ENCODE measurements around the gene SNX6.
"Not testable (repeated sequence)": the region's sequence is repeated elsewhere in the genome, so short reads cannot be mapped to it uniquely, and the experiment has no call there.

Gene SNX6

DNA sequence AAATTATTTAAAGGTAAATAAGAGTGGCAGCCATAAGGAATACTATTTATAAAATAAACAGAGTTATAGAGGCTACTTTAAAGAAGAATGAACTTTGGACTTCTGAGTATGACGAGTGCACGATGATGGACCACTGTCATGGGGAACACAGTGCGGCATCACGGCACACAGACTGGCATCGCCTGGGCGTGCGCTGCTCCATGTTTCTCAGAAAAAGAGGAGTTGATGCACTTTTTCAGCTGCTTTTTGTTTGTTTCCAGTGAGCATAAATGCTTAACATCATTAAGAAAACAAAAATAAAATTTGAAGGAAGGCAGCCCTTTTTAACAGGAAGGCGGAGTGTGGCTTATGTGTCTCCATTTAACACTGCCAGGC, 67.2 kb downstream of the SNX6 start:
- DNase-seq (ENCODE audit: low read depth) = no peak

DNA sequence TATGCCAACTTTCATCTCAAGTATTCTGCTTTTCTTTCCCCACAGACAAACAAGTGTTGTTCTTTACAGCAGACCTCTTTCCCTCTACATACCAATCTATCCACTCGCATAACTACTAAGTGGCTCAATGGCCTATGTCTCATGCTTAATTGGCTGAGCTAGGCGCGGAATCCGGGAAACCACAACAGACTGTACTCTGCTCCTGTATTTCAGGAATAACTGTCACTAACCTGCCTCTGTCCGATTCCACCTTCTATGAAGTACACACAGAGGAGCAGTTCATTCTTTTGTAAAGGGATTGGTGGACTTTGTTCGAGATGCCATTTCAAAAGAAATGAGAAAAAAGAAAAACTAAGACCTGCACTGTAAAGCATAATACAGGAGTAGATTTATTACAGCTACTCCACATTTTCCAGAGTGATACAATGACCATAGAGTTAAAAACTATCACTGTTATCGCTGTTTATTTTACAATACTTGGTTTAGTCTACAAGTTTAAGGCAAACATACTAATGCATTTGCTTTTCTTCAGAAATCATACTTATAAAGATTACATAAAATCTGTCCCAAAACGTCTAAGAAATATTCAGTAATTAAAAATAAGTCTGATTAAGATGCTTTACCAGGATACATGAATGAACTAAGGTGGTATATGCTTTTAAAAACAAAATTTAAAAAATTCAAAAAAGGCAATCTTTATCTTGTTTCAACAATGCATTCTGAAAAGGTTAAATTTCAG, 67.7 kb downstream of the SNX6 start:
- DNase-seq (ENCODE audit: low read depth) = not testable (repeated sequence)

DNA sequence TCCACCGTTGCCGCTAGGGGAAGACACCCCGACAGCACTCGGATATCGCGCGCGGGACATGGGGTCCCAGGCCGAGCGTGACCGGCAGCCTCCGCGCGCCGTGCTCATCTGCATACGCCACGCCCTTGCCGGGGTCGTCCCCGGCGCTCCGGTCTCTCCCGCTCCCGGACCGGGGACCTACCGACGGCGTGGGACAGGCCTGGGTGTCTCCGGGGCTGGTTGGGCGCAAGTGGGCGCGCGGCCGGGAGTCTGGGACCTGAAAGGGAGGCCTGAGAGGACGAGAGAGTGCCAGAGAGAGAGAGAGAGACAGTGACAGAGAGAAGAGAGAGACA, 73.5 kb downstream of the SNX6 start:
- not testable (repeated sequence) for DNase-seq (ENCODE audit: low read depth)

DNA sequence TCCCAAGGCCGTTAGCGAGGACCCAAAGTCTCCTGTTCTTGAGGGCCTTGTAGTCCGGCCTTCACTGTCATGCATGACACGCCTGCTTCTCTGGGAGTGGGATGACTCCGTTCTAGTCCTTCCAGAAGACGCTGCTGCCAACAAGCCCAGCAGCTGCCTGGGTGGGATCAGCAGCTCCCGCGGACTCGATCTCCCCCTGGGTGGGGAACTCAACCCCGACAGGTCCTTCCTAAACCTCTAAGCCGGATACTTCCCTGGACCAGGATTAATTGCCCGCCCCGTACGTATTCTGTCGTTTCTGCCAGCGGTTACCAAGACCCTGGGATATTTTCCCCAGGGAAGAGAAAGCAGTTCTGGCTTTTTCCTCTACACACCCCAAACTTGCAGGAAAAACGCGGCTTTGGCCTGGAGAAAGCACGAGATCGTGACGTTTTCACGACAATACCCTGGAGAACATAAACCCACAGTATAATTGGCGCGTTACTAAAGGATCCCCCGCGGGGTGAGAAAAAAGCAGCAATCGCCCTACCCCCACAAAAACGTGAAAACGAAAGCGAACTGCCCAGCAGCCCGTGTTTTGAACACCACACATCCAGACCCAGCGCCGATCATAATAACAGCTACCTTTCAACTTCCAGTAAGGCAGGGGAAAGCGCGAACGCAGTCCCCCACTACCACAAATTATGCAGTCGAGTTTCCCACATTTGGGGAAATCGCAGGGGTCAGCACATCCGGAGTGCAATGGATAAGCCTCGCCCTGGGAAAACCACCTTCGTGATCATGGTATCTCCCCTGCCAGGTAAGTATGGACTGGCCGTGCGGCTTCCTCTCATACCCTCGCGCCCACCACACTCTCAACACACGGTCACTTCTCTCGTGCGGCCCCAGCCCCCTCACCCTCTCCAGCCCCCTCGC, 74.1 kb downstream of the SNX6 start:
- not testable (repeated sequence) for DNase-seq (ENCODE audit: low read depth)

DNA sequence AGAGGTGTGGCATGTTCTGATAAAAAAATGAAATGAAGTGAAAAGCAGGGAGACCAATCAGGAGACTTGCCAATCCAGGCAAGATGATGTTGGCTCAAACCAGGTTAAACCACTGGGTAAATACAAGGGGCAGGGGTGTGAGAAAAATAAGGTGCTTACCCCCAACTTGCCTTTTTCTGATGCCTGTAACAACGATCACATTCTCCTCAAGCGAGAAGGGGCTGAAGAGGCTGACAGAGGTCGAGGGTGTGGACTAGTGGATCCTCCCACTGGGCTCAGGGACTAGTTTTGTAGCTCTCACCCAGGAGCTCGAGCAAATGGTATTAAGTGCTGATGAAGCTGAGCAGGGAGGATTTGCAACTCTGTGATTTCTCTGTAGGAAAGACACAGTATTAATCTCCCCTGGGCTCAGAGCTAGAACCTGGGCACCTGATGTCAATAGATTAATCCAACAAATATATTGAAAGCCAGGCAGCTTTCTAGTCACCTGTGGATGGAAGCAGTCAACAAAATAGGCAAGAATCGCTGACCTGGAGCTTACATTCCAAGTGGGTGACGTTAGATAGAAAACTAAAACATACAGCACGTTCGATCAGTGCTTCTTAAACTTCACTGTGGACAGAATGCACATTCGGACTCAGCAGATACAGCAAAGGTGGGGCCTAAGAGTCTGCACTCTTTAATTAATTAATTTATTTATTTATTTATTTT, 75.3 kb downstream of the SNX6 start:
- DNase-seq (ENCODE audit: low read depth) = no peak

DNA sequence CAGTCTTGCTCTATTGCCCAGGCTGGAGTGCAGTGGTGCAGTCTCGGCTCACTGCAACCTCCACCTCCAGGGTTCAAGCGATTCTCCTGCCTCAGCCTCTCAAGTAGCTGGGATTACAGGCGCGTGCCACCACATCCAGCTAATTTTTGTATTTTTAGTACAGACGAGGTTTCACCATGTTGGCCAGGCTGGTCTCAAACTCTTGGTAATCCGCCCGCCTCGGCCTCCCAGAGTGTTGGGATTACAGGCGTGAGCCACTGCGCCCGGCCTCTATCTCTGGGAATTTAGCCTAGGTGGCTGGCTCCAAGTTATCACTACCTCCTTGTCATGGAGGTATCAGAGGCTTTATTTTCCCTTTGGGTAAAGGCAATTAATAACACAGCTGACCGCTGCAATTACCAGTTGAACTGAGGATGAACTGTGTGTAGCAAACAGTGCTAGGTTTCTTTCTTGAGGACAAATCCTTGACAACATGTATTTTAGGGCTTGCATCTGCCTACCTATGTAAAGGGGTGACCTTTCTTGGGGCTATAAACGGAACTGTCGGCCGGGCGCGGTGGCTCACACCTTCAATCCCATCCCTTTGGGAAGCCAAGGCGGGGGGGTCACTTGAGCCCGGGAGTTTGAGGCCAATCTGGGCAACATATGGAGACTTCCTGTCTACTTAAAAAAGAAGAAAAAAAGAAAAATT, 80.5 kb downstream of the SNX6 start:
- not testable (repeated sequence) for DNase-seq (ENCODE audit: low read depth)

DNA sequence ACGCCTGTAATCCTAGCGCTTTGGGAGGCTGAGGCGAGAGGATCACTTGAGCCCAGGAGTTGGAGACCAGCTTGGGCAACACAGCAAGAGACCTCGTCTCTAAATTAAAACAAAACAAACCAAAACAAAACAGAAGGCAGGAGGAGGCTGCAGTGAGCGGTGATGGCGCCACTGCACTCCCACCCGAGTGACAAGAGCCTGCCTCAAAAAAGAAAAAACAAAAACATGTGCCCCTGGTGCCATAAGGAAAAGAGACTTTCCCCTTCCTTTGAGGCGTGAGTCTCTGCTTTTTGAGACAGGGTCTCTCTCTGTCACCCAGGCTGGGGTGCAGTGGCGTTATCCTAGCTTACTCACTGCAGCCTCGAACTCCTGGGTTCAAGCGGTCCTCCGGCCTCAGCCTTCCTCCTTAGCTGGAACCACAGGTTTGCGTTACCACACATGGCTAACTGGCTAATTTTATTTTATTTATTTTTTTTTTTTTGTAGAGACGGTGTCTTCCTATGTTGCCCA, 81.4 kb downstream of the SNX6 start:
- DNase-seq (ENCODE audit: low read depth) = no peak

DNA sequence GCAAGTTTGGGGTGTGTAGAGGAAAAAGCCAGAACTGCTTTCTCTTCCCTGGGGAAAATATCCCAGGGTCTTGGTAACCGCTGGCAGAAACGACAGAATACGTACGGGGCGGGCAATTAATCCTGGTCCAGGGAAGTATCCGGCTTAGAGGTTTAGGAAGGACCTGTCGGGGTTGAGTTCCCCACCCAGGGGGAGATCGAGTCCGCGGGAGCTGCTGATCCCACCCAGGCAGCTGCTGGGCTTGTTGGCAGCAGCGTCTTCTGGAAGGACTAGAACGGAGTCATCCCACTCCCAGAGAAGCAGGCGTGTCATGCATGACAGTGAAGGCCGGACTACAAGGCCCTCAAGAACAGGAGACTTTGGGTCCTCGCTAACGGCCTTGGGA, 82.8 kb downstream of the SNX6 start:
- not testable (repeated sequence) for DNase-seq (ENCODE audit: low read depth)

DNA sequence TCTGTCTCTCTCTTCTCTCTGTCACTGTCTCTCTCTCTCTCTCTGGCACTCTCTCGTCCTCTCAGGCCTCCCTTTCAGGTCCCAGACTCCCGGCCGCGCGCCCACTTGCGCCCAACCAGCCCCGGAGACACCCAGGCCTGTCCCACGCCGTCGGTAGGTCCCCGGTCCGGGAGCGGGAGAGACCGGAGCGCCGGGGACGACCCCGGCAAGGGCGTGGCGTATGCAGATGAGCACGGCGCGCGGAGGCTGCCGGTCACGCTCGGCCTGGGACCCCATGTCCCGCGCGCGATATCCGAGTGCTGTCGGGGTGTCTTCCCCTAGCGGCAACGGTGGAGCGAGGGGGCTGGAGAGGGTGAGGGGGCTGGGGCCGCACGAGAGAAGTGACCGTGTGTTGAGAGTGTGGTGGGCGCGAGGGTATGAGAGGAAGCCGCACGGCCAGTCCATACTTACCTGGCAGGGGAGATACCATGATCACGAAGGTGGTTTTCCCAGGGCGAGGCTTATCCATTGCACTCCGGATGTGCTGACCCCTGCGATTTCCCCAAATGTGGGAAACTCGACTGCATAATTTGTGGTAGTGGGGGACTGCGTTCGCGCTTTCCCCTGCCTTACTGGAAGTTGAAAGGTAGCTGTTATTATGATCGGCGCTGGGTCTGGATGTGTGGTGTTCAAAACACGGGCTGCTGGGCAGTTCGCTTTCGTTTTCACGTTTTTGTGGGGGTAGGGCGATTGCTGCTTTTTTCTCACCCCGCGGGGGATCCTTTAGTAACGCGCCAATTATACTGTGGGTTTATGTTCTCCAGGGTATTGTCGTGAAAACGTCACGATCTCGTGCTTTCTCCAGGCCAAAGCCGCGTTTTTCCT, 83.4 kb downstream of the SNX6 start:
- not testable (repeated sequence) for DNase-seq (ENCODE audit: low read depth)

DNA sequence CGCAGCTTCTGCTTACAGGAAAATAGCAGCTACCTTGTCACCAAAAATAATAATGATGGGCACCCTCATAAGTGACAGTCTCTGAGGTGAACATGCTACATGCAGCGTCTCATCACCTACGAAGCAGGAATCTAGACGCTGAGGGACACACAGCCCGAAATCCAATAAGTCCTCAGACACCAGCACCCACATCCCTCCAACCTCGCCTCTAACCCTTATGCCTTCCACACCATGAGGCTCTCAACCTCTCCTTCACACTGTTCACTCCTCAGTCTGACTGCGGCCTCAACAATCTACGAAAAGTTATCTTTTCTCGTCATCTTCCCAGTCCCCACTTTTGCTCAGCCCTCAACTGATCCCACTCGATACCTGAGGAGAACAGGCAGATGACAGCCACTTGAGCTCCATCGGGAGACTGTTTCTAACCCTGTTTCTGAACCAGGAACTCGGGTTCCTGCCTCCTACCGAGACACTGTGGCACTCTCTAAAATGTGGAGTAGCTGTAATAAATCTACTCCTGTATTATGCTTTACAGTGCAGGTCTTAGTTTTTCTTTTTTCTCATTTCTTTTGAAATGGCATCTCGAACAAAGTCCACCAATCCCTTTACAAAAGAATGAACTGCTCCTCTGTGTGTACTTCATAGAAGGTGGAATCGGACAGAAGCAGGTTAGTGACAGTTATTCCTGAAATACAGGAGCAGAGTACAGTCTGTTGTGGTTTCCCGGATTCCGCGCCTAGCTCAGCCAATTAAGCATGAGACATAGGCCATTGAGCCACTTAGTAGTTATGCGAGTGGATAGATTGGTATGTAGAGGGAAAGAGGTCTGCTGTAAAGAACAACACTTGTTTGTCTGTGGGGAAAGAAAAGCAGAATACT, 89.5 kb downstream of the SNX6 start:
- DNase-seq (ENCODE audit: low read depth) = not testable (repeated sequence)

DNA sequence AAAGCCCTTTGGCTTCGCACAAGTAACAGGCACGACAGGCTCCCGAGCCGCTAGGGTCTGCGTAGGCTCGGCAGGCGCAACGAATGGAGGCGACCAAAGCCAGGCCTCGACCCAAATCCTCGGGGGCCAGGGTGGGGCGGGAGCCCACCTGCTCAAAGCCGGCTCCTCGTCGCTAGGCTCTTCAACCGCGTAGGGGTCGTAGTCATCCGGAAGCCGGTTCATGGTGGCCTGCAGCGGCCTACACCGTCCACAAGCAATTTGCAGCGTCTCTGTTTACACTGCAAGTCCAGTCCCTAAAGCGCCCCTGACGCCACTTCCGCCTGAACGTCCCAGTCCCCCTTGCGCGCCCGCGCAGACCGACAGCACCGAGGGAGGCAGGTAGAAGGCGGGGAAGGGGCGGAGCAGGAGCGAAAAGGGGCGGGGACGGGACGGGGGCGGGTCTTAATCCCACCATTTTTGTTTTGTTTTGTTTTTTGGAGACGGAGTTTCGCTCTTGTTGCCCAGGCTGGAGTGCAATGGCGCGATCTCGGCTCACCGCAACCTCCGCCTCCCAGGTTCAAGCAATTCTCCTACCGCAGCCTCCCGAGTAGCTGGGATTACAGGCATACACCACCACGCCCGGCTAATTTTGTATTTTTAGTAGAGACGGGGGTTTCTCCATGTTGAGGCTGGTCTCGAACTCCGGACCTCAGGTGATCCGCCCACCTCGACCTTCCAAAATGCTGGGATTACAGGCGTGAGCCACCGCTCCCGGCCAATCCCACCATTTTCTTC, 90.4 kb downstream of the SNX6 start, which contains the start of gene EAPP:
TSS of gene EAPP (minus strand) at position 295 of the 774 bp plus-strand sequence. CDS start at position 222, 73 bp downstream.
- peak; percentile 92 for DNase-seq (ENCODE audit: low read depth)

DNA sequence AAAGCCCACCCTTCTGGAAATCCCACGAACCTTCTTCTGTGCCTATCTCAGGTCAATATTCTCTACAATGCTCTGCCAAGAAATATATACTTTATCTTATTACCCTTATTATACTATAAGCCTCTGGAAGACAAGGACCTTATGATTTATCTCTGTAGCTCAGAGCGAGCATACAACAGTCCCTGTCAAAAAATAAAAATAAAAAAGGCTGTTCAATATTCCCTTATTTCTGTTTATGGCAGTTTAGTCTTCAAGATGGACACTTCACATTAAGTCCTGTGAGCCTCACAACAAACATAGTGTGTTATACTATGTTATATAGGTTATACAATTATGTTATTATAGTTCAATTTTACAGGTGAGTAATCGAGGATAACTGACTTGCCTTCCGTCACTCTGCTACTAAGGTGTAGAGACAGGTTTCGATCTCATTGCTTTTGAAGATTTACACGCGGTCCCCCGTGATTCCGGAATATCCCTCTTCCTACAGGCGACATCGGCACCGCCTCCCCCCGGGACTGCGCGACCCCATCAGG, 91.0 kb downstream of the SNX6 start:
- DNase-seq (ENCODE audit: low read depth) = no peak

DNA sequence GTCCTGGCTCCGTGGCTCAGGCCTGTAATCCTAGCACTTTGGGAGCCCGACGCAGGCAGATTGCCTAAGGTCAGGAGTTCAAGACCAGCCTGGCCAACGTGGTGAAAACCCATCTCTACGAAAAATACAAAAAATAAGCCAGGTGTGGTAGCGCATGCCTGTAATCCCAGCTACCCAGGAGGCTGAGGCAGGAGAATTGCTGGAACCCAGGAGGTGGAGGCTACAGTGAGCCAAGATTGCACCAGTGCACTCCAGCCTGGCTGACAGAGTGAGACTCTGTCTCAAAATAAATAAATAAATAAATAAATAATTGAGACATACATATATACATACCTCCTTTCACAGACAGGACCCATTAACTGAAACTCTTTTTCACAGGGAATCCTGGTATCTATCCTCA, 91.9 kb downstream of the SNX6 start:
- not testable (repeated sequence) for DNase-seq (ENCODE audit: low read depth)

DNA sequence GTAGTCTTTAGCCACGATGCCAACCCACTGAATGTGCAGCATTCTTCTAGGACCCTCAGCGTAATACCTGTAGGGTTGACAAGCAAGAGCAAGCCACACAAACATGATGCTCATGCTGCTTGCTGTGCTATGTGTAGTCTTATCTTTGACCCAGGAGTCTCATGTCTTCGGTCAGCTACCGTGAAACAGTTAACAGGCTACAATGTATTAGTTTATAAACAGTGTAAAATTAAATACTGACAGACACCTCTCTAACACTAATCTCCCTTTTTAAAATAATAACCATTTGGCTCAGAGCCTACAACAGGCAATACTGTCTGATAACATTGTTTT, 92.3 kb downstream of the SNX6 start:
- DNase-seq (ENCODE audit: low read depth) = no peak

DNA sequence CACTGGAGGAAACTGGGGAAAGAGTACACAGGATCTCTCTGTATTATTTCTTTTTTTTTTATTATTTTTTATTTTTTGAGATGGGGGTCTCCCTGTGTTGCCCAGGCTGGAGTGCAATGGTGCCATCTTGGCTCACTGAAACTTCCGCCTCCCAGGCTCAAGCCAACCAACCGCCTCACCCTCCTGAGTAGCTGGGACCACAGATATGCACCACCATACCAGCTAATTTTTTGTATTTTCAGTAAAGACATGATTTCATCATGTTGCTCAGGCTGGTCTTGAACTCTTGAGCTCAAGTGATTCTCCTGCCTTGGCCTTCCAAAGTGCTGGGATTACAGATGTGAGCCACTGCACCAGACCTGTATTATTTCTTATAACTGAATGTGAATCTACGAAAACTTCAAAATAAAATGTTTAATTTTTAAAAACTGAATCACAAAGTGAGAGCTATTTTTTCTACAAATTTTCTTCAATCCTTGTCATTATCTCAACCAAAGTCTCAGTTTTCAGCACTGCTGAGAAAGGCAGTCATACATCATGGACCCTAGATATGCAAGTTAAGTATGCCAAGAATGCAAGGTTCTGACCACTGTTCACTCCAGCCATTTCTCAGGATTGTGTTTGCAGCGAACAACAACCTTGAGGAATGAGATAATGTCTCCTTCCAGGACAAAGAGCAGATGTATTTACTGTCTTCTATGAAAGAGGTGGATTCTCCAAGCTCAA, 92.8 kb downstream of the SNX6 start:
- no peak for DNase-seq (ENCODE audit: low read depth)

DNA sequence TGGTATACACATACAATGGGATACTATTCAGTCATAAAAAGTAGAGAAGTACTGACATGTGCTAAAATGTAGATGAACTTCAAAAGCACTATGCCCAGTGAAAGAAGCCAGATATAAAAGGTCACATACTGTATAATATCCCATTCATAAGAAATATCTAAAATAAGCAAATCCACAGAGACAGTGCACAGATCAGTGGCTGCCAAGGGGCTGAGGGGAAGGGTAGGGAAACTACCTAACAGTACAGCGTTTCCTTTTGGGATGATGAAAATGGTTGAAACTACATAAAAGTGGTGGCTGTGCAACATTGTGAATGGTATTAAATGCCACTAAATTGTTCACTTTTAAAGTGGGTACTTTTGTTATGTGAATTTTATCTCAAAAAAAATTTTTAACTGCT, 102.4 kb downstream of the SNX6 start:
- DNase-seq (ENCODE audit: low read depth) = no peak

DNA sequence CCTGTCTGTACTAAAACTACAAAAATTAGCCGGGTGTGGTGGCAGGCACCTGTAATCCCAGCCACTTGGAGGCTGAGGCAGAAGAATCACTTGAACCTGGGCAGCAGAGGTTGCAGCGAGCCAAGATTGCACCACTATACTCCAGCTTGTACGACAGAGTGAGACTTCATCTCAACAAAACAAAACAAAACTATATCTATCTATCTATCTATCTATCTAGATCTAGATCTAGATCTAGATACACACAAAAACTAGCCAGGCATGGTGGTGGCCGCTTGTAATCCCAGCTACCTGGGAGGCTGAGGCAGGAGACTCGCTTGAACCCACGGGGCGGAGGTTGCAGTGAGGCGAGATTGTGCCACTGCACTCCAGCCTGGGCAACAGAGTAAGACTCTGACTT, 105.7 kb downstream of the SNX6 start:
- DNase-seq (ENCODE audit: low read depth) = not testable (repeated sequence)

DNA sequence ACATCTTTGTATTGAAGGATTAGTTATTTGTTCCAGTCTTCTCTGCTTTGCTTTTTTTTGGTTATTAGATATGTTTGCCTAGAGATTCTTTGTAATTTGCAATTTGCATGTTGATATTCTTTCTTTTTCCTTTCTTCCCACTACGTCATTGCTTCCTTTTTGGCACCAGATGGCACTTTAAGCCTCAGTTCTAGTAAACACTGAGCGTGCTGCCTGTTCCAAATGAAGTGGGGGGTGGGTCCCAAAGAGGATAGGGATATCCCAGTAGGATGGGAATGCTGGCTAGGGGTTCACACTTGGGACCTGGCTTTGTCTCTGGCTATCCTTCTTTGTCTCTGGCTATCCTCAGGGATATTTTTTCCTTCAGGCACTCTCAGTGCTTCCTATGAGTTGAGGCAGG, 107.5 kb downstream of the SNX6 start:
- DNase-seq (ENCODE audit: low read depth) = no peak

Measured in GM04504 (cell line).